T-helper 1 cell treated with Interleukin-12 subunit alpha and Interleukin-12 subunit beta and Interleukin-4 antibody, amounts not matched to agents 30 μg/mL and 1 μg/mL, for 36 hours (primary cell): Measurements from ENCODE around the gene GPC6.
"Not testable (repeated sequence)": the region's sequence is repeated elsewhere in the genome, so short reads cannot be mapped to it uniquely, and the experiment has no call there.

Experiments used
- H3K27ac Mint-ChIP-seq: one replicate; pipeline ENCODE4 v1.8.0; 2021; ENCODE audit warnings: mild to moderate bottlenecking, mixed read lengths
- H3K27me3 Mint-ChIP-seq: one replicate; pipeline ENCODE4 v1.8.0; 2021; ENCODE audit warnings: low read depth, mixed read lengths
- H3K36me3 Mint-ChIP-seq: one replicate; pipeline ENCODE4 v1.8.0; 2021; ENCODE audit warnings: low read depth, mixed read lengths
- H3K4me1 Mint-ChIP-seq: one replicate; pipeline ENCODE4 v1.8.0; 2021; ENCODE audit warnings: low read depth, mixed read lengths
- H3K4me3 Mint-ChIP-seq: one replicate; pipeline ENCODE4 v1.8.0; 2021; ENCODE audit warnings: mild to moderate bottlenecking, moderate library complexity, mixed read lengths
- H3K9me3 Mint-ChIP-seq: one replicate; pipeline ENCODE4 v1.8.0; 2021; ENCODE audit warnings: mixed read lengths

Gene GPC6

GRCh38 chr13:93226623-93227279, at the start of gene GPC6:
TSS of gene GPC6 (plus strand) at chr13:93226807.
- Mint-ChIP-seq H3K36me3 (no peaks in the 10 kb centered on the region), H3K27me3 (peaks cover 46% of the 10 kb centered on the region), H3K4me3 (no peak within 1 kb of the TSS)

GRCh38 chr13:93180356-93180969, 46.1 kb upstream of the GPC6 start:
- no peaks in the 10 kb centered on the region for H3K27me3 Mint-ChIP-seq
- no peak overlapping the region for H3K27ac Mint-ChIP-seq
- H3K36me3 Mint-ChIP-seq, result no peaks in the 10 kb centered on the region
- H3K9me3 Mint-ChIP-seq, result no peaks in the 10 kb centered on the region
- no peaks in the 10 kb centered on the region for H3K4me1 Mint-ChIP-seq
- H3K4me3 Mint-ChIP-seq, result no peak overlapping the region

More at GRCh38 chr13:93226623-93227279, at the start of gene GPC6:
- no peaks in the 10 kb centered on the region for H3K9me3 Mint-ChIP-seq
- H3K27ac Mint-ChIP-seq, result no peak within 1 kb of the TSS
- no peaks in the 10 kb centered on the region for H3K4me1 Mint-ChIP-seq

- Mint-ChIP-seq H3K4me3 (no peak overlapping the region), H3K4me1 (no peaks in the 10 kb centered on the region), H3K27me3 (no peaks in the 10 kb centered on the region)
These were observed 44.2 kb upstream of the GPC6 start for GRCh38 chr13:93182406-93182805.

GRCh38 chr13:93183302-93183701, 43.3 kb upstream of the GPC6 start:
- Mint-ChIP-seq H3K4me1 (no peaks in the 10 kb centered on the region), H3K36me3 (no peaks in the 10 kb centered on the region), H3K9me3 (no peaks in the 10 kb centered on the region), H3K4me3 (no peak overlapping the region), H3K27ac (no peak overlapping the region), H3K27me3 (no peaks in the 10 kb centered on the region)

More at GRCh38 chr13:93182406-93182805, 44.2 kb upstream of the GPC6 start:
- H3K36me3 Mint-ChIP-seq, result no peaks in the 10 kb centered on the region
- H3K9me3 Mint-ChIP-seq, result no peaks in the 10 kb centered on the region
- no peak overlapping the region for H3K27ac Mint-ChIP-seq

- Mint-ChIP-seq H3K4me3 (no peak overlapping the region), H3K27me3 (no peaks in the 10 kb centered on the region), H3K27ac (no peak overlapping the region), H3K36me3 (no peaks in the 10 kb centered on the region), H3K9me3 (peaks cover 5% of the 10 kb centered on the region), H3K4me1 (no peaks in the 10 kb centered on the region)
These were observed 36.6 kb upstream of the GPC6 start for GRCh38 chr13:93190006-93190405.

GRCh38 chr13:93193682-93194081, 32.9 kb upstream of the GPC6 start:
- no peak overlapping the region for H3K27ac Mint-ChIP-seq
- H3K27me3 Mint-ChIP-seq, result no peaks in the 10 kb centered on the region
- peaks cover 14% of the 10 kb centered on the region for H3K9me3 Mint-ChIP-seq
- H3K4me1 Mint-ChIP-seq, result no peaks in the 10 kb centered on the region
- no peaks in the 10 kb centered on the region for H3K36me3 Mint-ChIP-seq
- no peak overlapping the region for H3K4me3 Mint-ChIP-seq

GRCh38 chr13:93199856-93200255, 26.8 kb upstream of the GPC6 start:
- H3K27me3 Mint-ChIP-seq, result no peaks in the 10 kb centered on the region
- H3K27ac Mint-ChIP-seq, result no peak overlapping the region
- H3K9me3 Mint-ChIP-seq, result peaks cover 10% of the 10 kb centered on the region
- no peaks in the 10 kb centered on the region for H3K4me1 Mint-ChIP-seq
- no peaks in the 10 kb centered on the region for H3K36me3 Mint-ChIP-seq
- H3K4me3 Mint-ChIP-seq, result no peak overlapping the region

GRCh38 chr13:93200626-93201025, 26.0 kb upstream of the GPC6 start:
- H3K9me3 Mint-ChIP-seq, result peaks cover 4% of the 10 kb centered on the region
- H3K4me1 Mint-ChIP-seq, result no peaks in the 10 kb centered on the region
- H3K36me3 Mint-ChIP-seq, result no peaks in the 10 kb centered on the region
- H3K27ac Mint-ChIP-seq, result no peak overlapping the region
- no peak overlapping the region for H3K4me3 Mint-ChIP-seq
- H3K27me3 Mint-ChIP-seq, result no peaks in the 10 kb centered on the region

GRCh38 chr13:93201992-93202558, 24.5 kb upstream of the GPC6 start:
- no peaks in the 10 kb centered on the region for H3K36me3 Mint-ChIP-seq
- peaks cover 3% of the 10 kb centered on the region for H3K9me3 Mint-ChIP-seq
- H3K4me1 Mint-ChIP-seq, result no peaks in the 10 kb centered on the region
- no peaks in the 10 kb centered on the region for H3K27me3 Mint-ChIP-seq
- H3K4me3 Mint-ChIP-seq, result no peak overlapping the region
- no peak overlapping the region for H3K27ac Mint-ChIP-seq

GRCh38 chr13:93206778-93207392, 19.7 kb upstream of the GPC6 start:
- H3K4me3 Mint-ChIP-seq, H3K27ac Mint-ChIP-seq, H3K27me3 Mint-ChIP-seq, H3K9me3 Mint-ChIP-seq, H3K4me1 Mint-ChIP-seq, H3K36me3 Mint-ChIP-seq: not testable (repeated sequence)

- H3K36me3 Mint-ChIP-seq, result no peaks in the 10 kb centered on the region
- no peak overlapping the region for H3K4me3 Mint-ChIP-seq
- H3K27me3 Mint-ChIP-seq, result no peaks in the 10 kb centered on the region
- H3K4me1 Mint-ChIP-seq, result no peaks in the 10 kb centered on the region
- no peak overlapping the region for H3K27ac Mint-ChIP-seq
- H3K9me3 Mint-ChIP-seq, result no peaks in the 10 kb centered on the region
These were observed 10.5 kb upstream of the GPC6 start for GRCh38 chr13:93216122-93216521.

GRCh38 chr13:93217721-93218261, 8.8 kb upstream of the GPC6 start:
- Mint-ChIP-seq H3K4me3 (no peak overlapping the region), H3K27me3 (no peaks in the 10 kb centered on the region), H3K27ac (no peak overlapping the region), H3K9me3 (no peaks in the 10 kb centered on the region), H3K4me1 (no peaks in the 10 kb centered on the region), H3K36me3 (no peaks in the 10 kb centered on the region)

- Mint-ChIP-seq H3K9me3 (no peaks in the 10 kb centered on the region), H3K27me3 (no peaks in the 10 kb centered on the region), H3K4me1 (no peaks in the 10 kb centered on the region), H3K4me3 (no peak overlapping the region), H3K36me3 (no peaks in the 10 kb centered on the region), H3K27ac (no peak overlapping the region)
These were observed 8.0 kb upstream of the GPC6 start for GRCh38 chr13:93218583-93218982.

GRCh38 chr13:93220073-93220472, 6.5 kb upstream of the GPC6 start:
- Mint-ChIP-seq H3K27ac (no peak overlapping the region), H3K4me1 (no peaks in the 10 kb centered on the region), H3K4me3 (no peak overlapping the region), H3K9me3 (no peaks in the 10 kb centered on the region), H3K27me3 (no peaks in the 10 kb centered on the region), H3K36me3 (no peaks in the 10 kb centered on the region)

- no peaks in the 10 kb centered on the region for H3K36me3 Mint-ChIP-seq
- no peak overlapping the region for H3K4me3 Mint-ChIP-seq
- no peaks in the 10 kb centered on the region for H3K4me1 Mint-ChIP-seq
- H3K27ac Mint-ChIP-seq, result no peak overlapping the region
- H3K27me3 Mint-ChIP-seq, result peaks cover 26% of the 10 kb centered on the region
- no peaks in the 10 kb centered on the region for H3K9me3 Mint-ChIP-seq
These were observed 3.6 kb upstream of the GPC6 start for GRCh38 chr13:93222976-93223375.
